ENCODE measurements around the gene PHF23. TPM values are rescaled to one million over a fixed set of nuclear protein-coding genes. Genes with fewer than 3 reads are reported as not detected.

The PHF23 gene
- total RNA-seq, 1 experiment from 2014 or later: 45.8 TPM

DNA sequence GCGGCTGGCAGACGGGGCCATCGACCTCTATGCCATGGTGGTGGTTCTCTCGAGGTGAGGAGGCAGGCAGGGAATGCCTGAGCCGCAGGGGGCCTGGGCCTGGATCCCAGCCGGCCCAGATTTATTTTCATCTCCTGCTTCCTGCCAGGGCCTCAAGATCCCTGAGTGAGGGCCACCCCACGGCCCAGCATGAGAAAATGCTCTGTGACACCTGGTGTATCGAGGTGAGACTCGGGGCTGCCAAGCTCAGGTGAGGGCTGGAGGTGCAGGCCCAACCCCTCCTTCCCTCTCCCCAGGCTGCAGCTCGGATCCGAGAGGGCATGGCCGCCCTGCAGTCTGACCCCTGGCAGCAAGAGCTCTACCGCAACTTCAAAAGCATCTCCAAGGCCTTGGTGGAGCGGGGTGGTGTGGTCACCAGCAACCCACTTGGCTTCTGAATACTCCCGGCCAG lies 14.6 kb downstream of the PHF23 start:
- POLR2A ChIA-PET: interaction anchor here (1.3 kb wide), 1 partner anchor 9 kb away, joined by 4 read pairs; the partner anchor contains the start of gene DVL2
- Mint-ChIP-seq H3K36me3 (peaks cover 37% of the 10 kb centered on the region), H3K4me3 (no peak overlapping the region), H3K9me3 (no peaks in the 10 kb centered on the region), H3K27ac (no peak overlapping the region), H3K27me3 (ENCODE audit: low read depth) (no peaks in the 10 kb centered on the region), H3K4me1 (peaks cover 12% of the 10 kb centered on the region)
- ATAC-seq: no peak
- peak; percentile 16 for DNase-seq (ENCODE audit: low spot score)
- TF ChIP-seq, protein P1, sequence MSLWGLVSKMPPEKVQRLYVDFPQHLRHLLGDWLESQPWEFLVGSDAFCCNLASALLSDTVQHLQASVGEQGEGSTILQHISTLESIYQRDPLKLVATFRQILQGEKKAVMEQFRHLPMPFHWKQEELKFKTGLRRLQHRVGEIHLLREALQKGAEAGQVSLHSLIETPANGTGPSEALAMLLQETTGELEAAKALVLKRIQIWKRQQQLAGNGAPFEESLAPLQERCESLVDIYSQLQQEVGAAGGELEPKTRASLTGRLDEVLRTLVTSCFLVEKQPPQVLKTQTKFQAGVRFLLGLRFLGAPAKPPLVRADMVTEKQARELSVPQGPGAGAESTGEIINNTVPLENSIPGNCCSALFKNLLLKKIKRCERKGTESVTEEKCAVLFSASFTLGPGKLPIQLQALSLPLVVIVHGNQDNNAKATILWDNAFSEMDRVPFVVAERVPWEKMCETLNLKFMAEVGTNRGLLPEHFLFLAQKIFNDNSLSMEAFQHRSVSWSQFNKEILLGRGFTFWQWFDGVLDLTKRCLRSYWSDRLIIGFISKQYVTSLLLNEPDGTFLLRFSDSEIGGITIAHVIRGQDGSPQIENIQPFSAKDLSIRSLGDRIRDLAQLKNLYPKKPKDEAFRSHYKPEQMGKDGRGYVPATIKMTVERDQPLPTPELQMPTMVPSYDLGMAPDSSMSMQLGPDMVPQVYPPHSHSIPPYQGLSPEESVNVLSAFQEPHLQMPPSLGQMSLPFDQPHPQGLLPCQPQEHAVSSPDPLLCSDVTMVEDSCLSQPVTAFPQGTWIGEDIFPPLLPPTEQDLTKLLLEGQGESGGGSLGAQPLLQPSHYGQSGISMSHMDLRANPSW (CRISPR knock-in tag; conservative IDR thresholded peaks at IDR 0.05; ENCODE audit: low read depth): no peak
- no peak for TF ChIP-seq HMGA2 (CRISPR knock-in tag; IDR thresholded peaks at IDR 0.05)
- TF ChIP-seq NFE2L1 (CRISPR knock-in tag; IDR thresholded peaks at IDR 0.05): no peak
- TF ChIP-seq, protein P2, sequence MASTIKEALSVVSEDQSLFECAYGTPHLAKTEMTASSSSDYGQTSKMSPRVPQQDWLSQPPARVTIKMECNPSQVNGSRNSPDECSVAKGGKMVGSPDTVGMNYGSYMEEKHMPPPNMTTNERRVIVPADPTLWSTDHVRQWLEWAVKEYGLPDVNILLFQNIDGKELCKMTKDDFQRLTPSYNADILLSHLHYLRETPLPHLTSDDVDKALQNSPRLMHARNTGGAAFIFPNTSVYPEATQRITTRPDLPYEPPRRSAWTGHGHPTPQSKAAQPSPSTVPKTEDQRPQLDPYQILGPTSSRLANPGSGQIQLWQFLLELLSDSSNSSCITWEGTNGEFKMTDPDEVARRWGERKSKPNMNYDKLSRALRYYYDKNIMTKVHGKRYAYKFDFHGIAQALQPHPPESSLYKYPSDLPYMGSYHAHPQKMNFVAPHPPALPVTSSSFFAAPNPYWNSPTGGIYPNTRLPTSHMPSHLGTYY (CRISPR knock-in tag; IDR thresholded peaks at IDR 0.05): no peak
- no peak for TF ChIP-seq ELF4 (CRISPR knock-in tag; IDR thresholded peaks at IDR 0.05; ENCODE audit: low read depth)
- TF ChIP-seq ZNF396 (CRISPR knock-in tag; IDR thresholded peaks at IDR 0.05; ENCODE audit: borderline replicate concordance): no peak
- TF ChIP-seq SMAD4 (CRISPR knock-in tag; IDR thresholded peaks at IDR 0.05): no peak
- TF ChIP-seq, protein P3, sequence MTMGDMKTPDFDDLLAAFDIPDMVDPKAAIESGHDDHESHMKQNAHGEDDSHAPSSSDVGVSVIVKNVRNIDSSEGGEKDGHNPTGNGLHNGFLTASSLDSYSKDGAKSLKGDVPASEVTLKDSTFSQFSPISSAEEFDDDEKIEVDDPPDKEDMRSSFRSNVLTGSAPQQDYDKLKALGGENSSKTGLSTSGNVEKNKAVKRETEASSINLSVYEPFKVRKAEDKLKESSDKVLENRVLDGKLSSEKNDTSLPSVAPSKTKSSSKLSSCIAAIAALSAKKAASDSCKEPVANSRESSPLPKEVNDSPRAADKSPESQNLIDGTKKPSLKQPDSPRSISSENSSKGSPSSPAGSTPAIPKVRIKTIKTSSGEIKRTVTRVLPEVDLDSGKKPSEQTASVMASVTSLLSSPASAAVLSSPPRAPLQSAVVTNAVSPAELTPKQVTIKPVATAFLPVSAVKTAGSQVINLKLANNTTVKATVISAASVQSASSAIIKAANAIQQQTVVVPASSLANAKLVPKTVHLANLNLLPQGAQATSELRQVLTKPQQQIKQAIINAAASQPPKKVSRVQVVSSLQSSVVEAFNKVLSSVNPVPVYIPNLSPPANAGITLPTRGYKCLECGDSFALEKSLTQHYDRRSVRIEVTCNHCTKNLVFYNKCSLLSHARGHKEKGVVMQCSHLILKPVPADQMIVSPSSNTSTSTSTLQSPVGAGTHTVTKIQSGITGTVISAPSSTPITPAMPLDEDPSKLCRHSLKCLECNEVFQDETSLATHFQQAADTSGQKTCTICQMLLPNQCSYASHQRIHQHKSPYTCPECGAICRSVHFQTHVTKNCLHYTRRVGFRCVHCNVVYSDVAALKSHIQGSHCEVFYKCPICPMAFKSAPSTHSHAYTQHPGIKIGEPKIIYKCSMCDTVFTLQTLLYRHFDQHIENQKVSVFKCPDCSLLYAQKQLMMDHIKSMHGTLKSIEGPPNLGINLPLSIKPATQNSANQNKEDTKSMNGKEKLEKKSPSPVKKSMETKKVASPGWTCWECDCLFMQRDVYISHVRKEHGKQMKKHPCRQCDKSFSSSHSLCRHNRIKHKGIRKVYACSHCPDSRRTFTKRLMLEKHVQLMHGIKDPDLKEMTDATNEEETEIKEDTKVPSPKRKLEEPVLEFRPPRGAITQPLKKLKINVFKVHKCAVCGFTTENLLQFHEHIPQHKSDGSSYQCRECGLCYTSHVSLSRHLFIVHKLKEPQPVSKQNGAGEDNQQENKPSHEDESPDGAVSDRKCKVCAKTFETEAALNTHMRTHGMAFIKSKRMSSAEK (CRISPR knock-in tag; IDR thresholded peaks at IDR 0.05; ENCODE audit: borderline replicate concordance): no peak
- TF ChIP-seq FOXJ3 (CRISPR knock-in tag; IDR thresholded peaks at IDR 0.05; ENCODE audit: borderline replicate concordance): no peak
- no peak for TF ChIP-seq ESRRA (CRISPR knock-in tag; IDR thresholded peaks at IDR 0.05; ENCODE audit: borderline replicate concordance)
- no peak for TF ChIP-seq MXD4 (CRISPR knock-in tag; IDR thresholded peaks at IDR 0.05; ENCODE audit: borderline replicate concordance)
- TF ChIP-seq, protein P4, sequence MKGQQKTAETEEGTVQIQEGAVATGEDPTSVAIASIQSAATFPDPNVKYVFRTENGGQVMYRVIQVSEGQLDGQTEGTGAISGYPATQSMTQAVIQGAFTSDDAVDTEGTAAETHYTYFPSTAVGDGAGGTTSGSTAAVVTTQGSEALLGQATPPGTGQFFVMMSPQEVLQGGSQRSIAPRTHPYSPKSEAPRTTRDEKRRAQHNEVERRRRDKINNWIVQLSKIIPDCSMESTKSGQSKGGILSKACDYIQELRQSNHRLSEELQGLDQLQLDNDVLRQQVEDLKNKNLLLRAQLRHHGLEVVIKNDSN (CRISPR knock-in tag; IDR thresholded peaks at IDR 0.05): no peak
- no peak for TF ChIP-seq CREB1 (CRISPR knock-in tag; IDR thresholded peaks at IDR 0.05)
- no peak for TF ChIP-seq JUN (CRISPR knock-in tag; IDR thresholded peaks at IDR 0.05)
- TF ChIP-seq, protein P5, sequence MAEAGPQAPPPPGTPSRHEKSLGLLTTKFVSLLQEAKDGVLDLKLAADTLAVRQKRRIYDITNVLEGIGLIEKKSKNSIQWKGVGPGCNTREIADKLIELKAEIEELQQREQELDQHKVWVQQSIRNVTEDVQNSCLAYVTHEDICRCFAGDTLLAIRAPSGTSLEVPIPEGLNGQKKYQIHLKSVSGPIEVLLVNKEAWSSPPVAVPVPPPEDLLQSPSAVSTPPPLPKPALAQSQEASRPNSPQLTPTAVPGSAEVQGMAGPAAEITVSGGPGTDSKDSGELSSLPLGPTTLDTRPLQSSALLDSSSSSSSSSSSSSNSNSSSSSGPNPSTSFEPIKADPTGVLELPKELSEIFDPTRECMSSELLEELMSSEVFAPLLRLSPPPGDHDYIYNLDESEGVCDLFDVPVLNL (CRISPR knock-in tag; IDR thresholded peaks at IDR 0.05; ENCODE audit: borderline replicate concordance, low read depth): no peak
- CTCF ChIA-PET: no interaction called here

DNA sequence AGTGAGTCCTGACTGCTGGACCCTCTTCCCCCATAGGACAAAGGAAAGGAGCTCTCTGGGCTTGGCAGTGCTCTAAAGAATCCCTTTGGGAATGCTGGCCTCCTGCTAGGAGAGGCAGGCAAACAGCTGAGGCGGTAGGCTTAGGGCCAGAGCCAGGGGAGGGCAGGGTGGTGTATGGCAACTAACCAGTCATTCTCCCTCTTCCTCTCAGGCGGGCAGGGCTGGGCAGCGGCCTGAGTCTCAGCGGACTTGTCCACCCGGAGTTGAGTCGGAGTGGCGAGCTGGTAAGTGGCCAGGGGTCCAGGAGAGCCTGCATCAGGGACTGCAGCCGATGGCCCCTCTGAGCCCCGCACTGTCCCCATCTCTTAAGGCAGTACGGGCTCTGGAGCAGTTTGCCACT lies 15.1 kb downstream of the PHF23 start:
- CTCF ChIA-PET: no interaction called here
- no peak for DNase-seq (ENCODE audit: low spot score)
- H3K36me3 Mint-ChIP-seq: peaks cover 31% of the 10 kb centered on the region
- no peak overlapping the region for H3K4me3 Mint-ChIP-seq
- peaks cover 15% of the 10 kb centered on the region for H3K4me1 Mint-ChIP-seq
- POLR2A ChIA-PET: interaction anchor here (1.3 kb wide), 1 partner anchor 10 kb away, joined by 4 read pairs; the partner anchor contains the start of gene DVL2
- H3K27me3 Mint-ChIP-seq (ENCODE audit: low read depth): no peaks in the 10 kb centered on the region; the same call in 1 of the 2 replicates
- no peak overlapping the region for H3K27ac Mint-ChIP-seq
- H3K9me3 Mint-ChIP-seq: no peaks in the 10 kb centered on the region
- no peak for ATAC-seq
- no peak for TF ChIP-seq ZNF263 (CRISPR knock-in tag; IDR thresholded peaks at IDR 0.05; ENCODE audit: low read depth)
- no peak for TF ChIP-seq PRRX2 (CRISPR knock-in tag; IDR thresholded peaks at IDR 0.05)
- TF ChIP-seq, protein P6, sequence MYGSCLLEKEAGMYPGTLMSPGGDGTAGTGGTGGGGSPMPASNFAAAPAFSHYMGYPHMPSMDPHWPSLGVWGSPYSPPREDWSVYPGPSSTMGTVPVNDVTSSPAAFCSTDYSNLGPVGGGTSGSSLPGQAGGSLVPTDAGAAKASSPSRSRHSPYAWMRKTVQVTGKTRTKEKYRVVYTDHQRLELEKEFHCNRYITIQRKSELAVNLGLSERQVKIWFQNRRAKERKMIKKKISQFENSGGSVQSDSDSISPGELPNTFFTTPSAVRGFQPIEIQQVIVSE (CRISPR knock-in tag; IDR thresholded peaks at IDR 0.05; ENCODE audit: borderline replicate concordance): no peak
- TF ChIP-seq, protein P7, sequence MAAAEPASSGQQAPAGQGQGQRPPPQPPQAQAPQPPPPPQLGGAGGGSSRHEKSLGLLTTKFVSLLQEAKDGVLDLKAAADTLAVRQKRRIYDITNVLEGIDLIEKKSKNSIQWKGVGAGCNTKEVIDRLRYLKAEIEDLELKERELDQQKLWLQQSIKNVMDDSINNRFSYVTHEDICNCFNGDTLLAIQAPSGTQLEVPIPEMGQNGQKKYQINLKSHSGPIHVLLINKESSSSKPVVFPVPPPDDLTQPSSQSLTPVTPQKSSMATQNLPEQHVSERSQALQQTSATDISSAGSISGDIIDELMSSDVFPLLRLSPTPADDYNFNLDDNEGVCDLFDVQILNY (CRISPR knock-in tag; IDR thresholded peaks at IDR 0.05): no peak
- TF ChIP-seq TEAD4 (CRISPR knock-in tag; IDR thresholded peaks at IDR 0.05): no peak
- TF ChIP-seq, protein P1 (CRISPR knock-in tag; conservative IDR thresholded peaks at IDR 0.05; ENCODE audit: low read depth): no peak
